Muscle layer of colon (tissue), 2 donors: ENCODE results near the gene C9orf152.
A peak's percentile ranks its signal among the peaks of the same experiment; 100 is the strongest.
"Not testable (repeated sequence)": the region's sequence is repeated elsewhere in the genome, so short reads cannot be mapped to it uniquely, and the experiment has no call there.

Experiments
- H3K27ac ChIP-seq: one replicate; pipeline ENCODE4 v1.7.0; 2013; ENCODE audit warnings: low read depth, mild to moderate bottlenecking, low read length, moderate library complexity
- H3K27me3 ChIP-seq, 2 donors: one replicate each; pipeline ENCODE4 v1.7.0; 2013; ENCODE audit warnings: low read length in 2 of 2, mild to moderate bottlenecking in 2 of 2; ENCODE audit not compliant: insufficient read depth in 2 of 2, control insufficient read depth in 1 of 2
- H3K36me3 ChIP-seq: one replicate; pipeline ENCODE4 v1.7.0; 2013; ENCODE audit warnings: mild to moderate bottlenecking, low read length; ENCODE audit not compliant: insufficient read depth
- H3K4me1 ChIP-seq: one replicate; pipeline ENCODE4 v1.7.0; 2013; ENCODE audit warnings: mild to moderate bottlenecking, low read length; ENCODE audit not compliant: insufficient read depth
- H3K4me3 ChIP-seq, 2 donors: one replicate each; pipeline ENCODE4 v1.7.0; 2013; ENCODE audit warnings: low read length in 2 of 2, low read depth in 1 of 2, mild to moderate bottlenecking in 1 of 2, moderate library complexity in 1 of 2
- H3K9ac ChIP-seq: one replicate; pipeline ENCODE4 v1.7.0; 2013; ENCODE audit warnings: low read length
- H3K9me3 ChIP-seq: one replicate; pipeline ENCODE4 v1.7.0; 2013; ENCODE audit warnings: mild to moderate bottlenecking, low read length
- donor health status: abdominal sarcoma.
- donor health status: Adenocarcinoma of cecum.

The C9orf152 gene

DNA sequence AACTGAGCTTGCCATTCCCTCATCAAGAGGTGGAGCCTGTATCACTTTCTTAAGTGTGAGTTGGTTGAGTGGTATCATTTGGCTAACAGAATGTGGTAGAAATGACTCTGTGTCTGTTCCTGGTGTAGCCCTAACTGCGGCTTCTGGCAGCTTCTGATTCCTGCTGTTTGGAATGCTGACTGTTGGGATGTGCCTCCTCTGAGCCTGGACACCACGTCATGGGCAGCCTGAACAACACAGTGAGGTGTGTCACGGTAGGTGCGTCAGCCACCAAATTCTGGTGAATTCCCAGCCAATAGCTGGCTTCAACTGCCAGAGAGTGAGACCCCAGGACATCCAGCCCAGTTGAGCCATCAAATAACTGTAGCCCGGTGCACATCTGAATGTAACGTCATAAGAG is 6.1 kb upstream of the C9orf152 start:
- H3K4me3 ChIP-seq: no peak overlapping the region
- H3K27me3 ChIP-seq: no peaks in the 10 kb centered on the region
- H3K9me3 ChIP-seq: no peaks in the 10 kb centered on the region
- no peak overlapping the region for H3K9ac ChIP-seq
- no peaks in the 10 kb centered on the region for H3K36me3 ChIP-seq
- H3K27ac ChIP-seq: no peak overlapping the region
- no peaks in the 10 kb centered on the region for H3K4me1 ChIP-seq

DNA sequence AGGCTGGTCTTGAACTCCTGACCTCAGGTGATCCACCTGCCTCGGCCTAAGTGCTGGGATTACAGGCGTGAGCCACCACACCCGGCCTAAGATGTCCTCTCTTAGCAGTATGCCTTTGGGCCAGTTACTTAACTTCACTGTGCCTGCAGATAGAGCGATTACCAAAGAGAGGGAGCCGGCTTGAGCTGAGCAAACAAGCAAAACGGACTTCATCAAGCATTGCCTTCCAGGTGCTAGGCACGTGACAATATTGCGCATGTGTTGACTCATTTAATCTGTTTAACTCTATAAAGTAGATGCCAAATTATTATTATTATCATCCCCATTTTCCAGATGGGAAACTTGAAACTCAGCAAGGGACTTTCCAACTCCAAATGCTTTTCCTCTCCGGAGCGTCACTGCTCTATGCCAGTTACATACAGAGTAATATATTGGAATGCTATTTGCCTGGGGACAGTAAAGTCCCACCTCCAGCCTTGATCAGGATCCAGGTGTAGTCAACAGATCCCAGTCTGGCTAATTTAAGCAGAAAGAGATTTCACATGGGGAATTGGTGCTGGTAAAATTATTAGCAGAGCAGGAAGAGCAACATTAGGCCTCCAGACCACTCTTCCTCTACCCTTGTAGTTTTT is 5.6 kb upstream of the C9orf152 start:
- no peak overlapping the region for H3K4me3 ChIP-seq
- H3K27ac ChIP-seq: no peak overlapping the region
- no peaks in the 10 kb centered on the region for H3K4me1 ChIP-seq

DNA sequence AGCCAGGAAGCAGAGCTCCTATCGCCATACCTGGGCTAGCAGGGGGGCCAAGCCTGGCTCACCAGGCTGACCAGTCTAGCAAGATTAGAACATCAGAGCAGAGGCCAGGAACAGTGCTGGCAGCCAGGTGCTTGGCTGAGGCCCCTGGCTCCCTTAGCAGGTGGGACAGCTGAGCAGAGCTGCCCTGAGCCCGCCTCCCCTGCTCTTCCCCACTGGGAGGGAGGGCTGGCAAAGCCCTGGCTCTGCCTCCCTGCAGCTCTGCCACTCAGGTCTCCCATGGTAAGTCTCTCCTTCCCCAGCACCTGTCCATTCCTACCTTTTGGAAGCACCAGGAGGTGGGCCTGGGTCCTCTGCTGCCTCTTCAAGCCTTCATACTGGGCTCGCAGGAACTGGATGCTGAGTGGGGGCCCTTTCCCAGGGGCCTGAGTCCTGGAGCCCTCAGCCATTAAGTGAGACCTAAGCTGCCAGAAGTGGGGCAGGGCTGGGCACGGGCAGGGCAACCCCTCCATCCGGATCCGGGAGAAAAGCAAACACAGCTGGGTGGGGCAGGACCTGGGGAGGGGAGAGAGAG is 803 bp downstream of the C9orf152 start:
- Histone ChIP-seq H3K4me3 (no peak overlapping the region), H3K27me3 (peaks cover 0 to 6% of the 10 kb centered on the region in 2 donors), H3K9ac (no peak overlapping the region), H3K4me1 (no peaks in the 10 kb centered on the region), H3K27ac (no peak overlapping the region), H3K9me3 (no peaks in the 10 kb centered on the region), H3K36me3 (no peaks in the 10 kb centered on the region)

More for the DNA sequence above, 5.6 kb upstream of the C9orf152 start:
- H3K9ac ChIP-seq: no peak overlapping the region
- no peaks in the 10 kb centered on the region for H3K9me3 ChIP-seq
- no peaks in the 10 kb centered on the region for H3K27me3 ChIP-seq
- no peaks in the 10 kb centered on the region for H3K36me3 ChIP-seq

DNA sequence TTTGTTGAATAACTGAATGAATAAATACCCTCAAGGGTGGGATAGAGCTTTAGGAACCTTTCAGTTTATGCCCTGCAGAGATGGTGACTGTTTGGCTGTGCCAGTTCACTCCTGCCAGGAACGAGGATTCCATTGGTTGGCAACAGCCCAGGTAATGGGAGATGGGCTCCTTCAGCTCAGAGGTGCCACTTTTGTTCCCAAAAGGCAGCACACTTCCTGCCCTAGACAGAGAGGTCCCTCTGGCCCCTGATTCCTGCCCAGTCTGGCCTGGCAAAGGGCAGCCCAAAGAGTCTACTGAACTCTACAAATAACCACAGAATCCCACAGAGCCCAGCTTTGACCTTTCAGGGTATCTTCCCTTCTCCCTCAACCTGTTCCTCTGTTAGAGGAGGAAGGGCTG is 1.6 kb downstream of the C9orf152 start:
- H3K9me3 ChIP-seq: no peaks in the 10 kb centered on the region
- H3K27ac ChIP-seq: no peak overlapping the region
- H3K4me1 ChIP-seq: no peaks in the 10 kb centered on the region
- H3K36me3 ChIP-seq: no peaks in the 10 kb centered on the region
- no peak overlapping the region for H3K9ac ChIP-seq
- H3K27me3 ChIP-seq: peaks cover 0 to 6% of the 10 kb centered on the region in 2 donors
- no peak overlapping the region for H3K4me3 ChIP-seq

DNA sequence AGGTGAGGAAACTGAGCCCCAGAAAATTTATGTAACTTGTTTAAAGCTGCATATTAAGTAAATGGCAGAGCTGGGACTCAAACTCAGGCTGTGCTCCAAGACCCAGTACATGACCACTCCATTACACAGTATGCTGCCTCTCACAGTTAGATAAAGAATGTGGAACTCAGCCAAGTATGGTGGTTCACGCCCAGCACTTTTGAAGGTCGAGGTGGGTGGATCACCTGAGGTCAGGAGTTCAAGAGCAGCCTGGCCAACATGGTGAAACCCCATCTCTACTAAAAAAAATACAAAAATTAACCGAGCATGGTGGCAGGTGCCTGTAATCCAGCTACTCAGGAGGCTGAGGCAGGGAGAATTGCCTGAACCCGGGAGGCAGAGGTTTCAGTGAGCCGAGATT is 2.3 kb downstream of the C9orf152 start:
- H3K27ac ChIP-seq: not testable (repeated sequence)

DNA sequence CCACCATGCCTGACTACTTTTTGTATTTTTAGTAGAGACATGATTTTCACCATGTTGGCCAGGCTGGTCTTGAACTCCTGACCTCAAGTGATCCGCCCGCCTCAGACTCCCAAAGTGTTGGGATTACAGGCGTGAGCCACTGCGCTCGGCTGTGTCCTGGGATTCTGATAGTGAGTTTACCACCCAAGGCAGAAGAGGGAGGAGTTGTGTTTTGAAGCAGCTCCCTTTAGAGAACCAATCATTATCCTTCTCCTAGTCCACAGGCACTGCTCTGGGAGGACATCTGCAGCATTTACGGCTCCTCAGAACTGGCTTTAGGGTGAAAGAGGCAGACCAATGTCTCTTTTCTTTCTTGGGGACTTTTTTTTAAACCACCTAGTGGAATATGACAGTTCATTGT is 5.7 kb downstream of the C9orf152 start:
- Histone ChIP-seq H3K36me3 (no peaks in the 10 kb centered on the region), H3K4me1 (no peaks in the 10 kb centered on the region), H3K27ac (no peak overlapping the region), H3K9ac (no peak overlapping the region), H3K27me3 (peaks cover 0 to 4% of the 10 kb centered on the region in 2 donors), H3K9me3 (no peaks in the 10 kb centered on the region), H3K4me3 (no peak overlapping the region)

More for the DNA sequence above, 2.3 kb downstream of the C9orf152 start:
- H3K27me3 ChIP-seq, H3K36me3 ChIP-seq, H3K9me3 ChIP-seq, H3K4me3 ChIP-seq, H3K9ac ChIP-seq, H3K4me1 ChIP-seq: not testable (repeated sequence)

DNA sequence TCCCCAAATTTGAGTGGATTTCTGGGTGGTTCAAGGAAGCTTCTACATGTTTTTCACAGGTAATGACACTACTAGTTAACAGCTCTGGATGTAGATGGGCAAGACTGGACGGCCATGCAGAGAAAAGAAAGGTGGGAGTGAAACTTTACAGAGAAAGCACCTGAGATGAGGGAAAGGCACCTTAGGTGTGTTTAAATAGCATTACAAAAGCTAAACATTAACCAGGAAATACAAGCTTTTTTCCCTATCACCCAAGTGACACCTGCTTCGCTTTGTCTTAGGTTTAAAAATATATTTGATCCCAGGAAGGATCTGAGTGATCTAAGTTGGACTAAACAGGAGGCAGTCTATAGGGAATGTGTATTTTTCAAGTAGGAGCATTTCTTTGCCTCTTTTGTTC is 8.3 kb downstream of the C9orf152 start:
- Histone ChIP-seq H3K9me3 (no peaks in the 10 kb centered on the region), H3K4me1 (no peaks in the 10 kb centered on the region), H3K27me3 (no peaks in the 10 kb centered on the region), H3K36me3 (no peaks in the 10 kb centered on the region), H3K27ac (no peak overlapping the region), H3K4me3 (no peak overlapping the region), H3K9ac (no peak overlapping the region)

DNA sequence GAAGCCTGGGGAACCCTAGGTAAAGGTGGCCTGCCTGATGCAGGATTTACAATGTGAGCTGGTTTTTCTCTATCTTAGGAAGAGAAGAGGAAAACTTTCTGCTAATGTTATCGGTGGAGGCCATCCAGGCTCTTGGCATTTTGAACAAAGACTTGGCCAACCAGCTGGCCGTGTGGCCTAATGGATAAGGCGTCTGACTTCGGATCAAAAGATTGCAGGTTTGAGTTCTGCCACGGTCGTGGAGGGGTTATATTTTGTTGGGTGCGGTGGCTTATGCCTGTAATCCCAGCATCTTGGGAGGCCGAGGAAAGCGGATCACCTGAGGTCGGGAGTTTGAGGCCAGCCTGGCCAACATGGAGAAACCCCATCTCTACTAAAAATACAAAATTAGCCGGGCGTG is 9.6 kb downstream of the C9orf152 start:
- Histone ChIP-seq H3K9me3 (no peaks in the 10 kb centered on the region), H3K27me3 (no peaks in the 10 kb centered on the region), H3K4me1 (no peaks in the 10 kb centered on the region), H3K27ac (no peak overlapping the region), H3K36me3 (no peaks in the 10 kb centered on the region), H3K4me3 (no peak overlapping the region), H3K9ac (no peak overlapping the region)

DNA sequence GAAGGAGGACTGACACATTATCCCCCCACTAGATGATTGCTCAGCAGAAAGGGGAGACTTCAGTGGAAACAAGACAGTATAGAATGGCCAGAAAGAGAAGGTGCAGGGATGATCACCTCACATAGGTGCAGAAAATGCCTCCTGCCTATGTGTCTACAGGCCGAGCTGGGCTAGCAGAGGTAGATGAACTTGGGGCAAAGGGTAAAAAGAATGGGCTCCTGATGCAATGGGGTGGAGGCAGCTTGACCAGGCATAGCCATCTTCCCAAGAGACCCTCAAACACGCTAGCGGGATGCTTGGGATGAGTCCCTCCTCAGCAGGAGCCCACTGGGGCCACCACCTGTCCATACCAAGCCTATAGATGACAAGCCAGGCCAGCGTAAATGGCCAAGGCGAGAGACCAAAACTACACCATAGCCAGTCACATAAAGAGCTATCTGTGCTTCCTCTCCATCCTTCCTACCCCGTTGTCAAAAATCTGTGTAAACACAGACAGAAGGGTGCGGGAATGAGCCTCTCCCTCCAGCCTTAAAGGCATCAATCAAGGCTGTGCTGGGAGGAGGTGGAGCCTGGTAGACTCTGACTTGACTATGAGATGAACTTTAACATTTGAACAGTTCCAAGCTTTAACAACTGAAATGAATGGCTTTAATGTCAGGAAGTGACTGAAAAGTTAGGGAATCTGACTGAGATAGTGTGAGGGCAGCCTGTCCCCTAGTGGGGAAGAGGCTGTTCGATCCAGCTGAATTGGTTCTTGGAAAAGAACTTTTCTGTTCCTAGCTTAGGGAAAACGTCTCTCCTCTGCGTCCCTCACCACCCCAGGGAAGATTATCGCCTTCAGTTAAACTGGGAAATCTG is 10.4 kb downstream of the C9orf152 start:
- Histone ChIP-seq H3K9ac (no peak overlapping the region), H3K27ac (no peak overlapping the region), H3K27me3 (no peaks in the 10 kb centered on the region), H3K4me3 (no peak overlapping the region), H3K4me1 (peaks cover 6% of the 10 kb centered on the region), H3K9me3 (no peaks in the 10 kb centered on the region), H3K36me3 (no peaks in the 10 kb centered on the region)

DNA sequence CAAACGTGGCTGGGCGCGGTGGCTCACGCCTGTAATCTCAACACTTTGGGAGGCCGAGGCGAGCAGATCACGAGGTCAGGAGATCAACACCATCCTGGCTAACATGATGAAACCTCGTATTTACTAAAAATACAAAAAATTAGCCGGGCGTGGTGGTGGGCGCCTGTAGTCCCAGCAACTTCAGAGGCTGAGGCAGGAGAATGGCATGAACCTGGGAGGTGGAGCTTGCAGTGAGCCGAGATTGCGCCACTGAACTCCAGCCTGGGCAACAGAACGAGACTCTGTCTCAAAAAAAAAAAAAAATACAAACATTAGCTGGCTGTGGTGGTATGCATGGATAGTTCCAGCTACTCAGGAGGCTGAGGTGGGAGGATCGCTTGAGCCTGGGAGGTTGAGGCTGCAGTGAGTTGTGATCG is 11.9 kb downstream of the C9orf152 start:
- H3K4me3 ChIP-seq, H3K27me3 ChIP-seq, H3K9me3 ChIP-seq, H3K9ac ChIP-seq, H3K27ac ChIP-seq, H3K36me3 ChIP-seq: not testable (repeated sequence)
- peaks cover 15% of the 10 kb centered on the region for H3K4me1 ChIP-seq

DNA sequence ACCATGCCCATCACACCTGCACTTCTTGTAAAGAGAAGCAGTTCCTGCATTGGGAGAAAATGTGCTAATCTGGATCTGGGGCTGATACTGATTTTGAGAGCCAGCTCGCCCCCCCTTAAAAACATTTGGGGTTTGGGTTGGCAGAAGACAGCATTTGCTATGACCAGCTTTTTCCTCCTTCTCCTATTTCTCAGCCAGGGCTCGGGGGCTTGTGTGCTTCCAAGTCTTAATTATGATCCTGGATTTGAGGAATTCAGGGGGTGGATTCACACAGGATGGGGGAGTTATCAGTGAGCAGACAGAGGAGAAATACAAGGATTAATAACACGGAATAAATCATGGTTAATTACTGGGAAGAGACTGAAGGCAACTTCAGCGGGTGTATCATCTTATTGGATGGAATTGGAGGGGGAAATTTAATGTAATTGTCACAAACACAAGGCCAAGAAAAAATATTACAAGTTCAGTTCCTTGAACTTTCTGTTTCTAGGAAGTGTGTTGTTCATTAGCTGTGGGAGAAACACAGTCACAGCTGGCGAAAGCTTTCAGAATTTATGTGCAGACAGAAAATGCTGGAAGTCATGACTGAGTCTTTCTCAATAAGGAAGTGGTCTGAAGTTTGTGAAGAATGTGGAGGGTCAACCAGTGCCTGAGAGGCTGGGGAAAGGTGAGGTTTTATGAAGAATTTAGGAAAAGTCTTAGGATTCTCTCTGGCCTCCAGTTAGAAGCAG is 15.3 kb downstream of the C9orf152 start:
- H3K9me3 ChIP-seq: no peaks in the 10 kb centered on the region
- H3K4me1 ChIP-seq: peaks cover 37% of the 10 kb centered on the region
- no peak overlapping the region for H3K4me3 ChIP-seq
- H3K9ac ChIP-seq: no peak overlapping the region
- H3K27me3 ChIP-seq: no peaks in the 10 kb centered on the region
- H3K36me3 ChIP-seq: no peaks in the 10 kb centered on the region
- peak overlapping the region; percentile 29 for H3K27ac ChIP-seq
